Measurements from ENCODE around the gene MARK3.

The MARK3 gene

GRCh38 chr14:103527408-103528145, 142.4 kb downstream of the MARK3 start:
- Histone ChIP-seq H3K9ac (ENCODE audit: low read length) (no peak overlapping the region), H2BK5ac (ENCODE audit: low read depth, low read length, poor library complexity) (no peak overlapping the region), H3K27ac (ENCODE audit: low read depth, low read length) (no peak overlapping the region), H3K23ac (ENCODE audit: low read length) (no peak overlapping the region), H3K79me1 (ENCODE audit: low read length) (peaks cover 4% of the 10 kb centered on the region), H3K36me3 (ENCODE audit: control insufficient read depth in 1 of 2, insufficient read depth in 2 of 2, low read length in 2 of 2) (peaks cover under 1 to 2% of the 10 kb centered on the region in 2 experiments), H3K18ac (ENCODE audit: low read length) (no peak overlapping the region), H4K91ac (ENCODE audit: low read depth, low read length) (no peak overlapping the region), H3K4ac (ENCODE audit: low read depth, low read length) (no peak overlapping the region), H3K79me2 (ENCODE audit: control insufficient read depth, insufficient read depth, low read length, poor library complexity) (peaks cover 5% of the 10 kb centered on the region), H3K4me1 (ENCODE audit: control insufficient read depth in 1 of 2, insufficient read depth in 2 of 2, low read length in 2 of 2) (peaks cover 17 to 19% of the 10 kb centered on the region in 2 experiments), H3K27me3 (ENCODE audit: insufficient read depth, low read length) (peaks cover 16% of the 10 kb centered on the region), H3K14ac (ENCODE audit: low read length) (no peak overlapping the region), H3K4me3 (ENCODE audit: low read depth, low read length) (no peak overlapping the region), H3K4me2 (ENCODE audit: low read length) (no peak overlapping the region), H4K12ac (ENCODE audit: low read depth, low read length) (peak overlapping the region; percentile 81), H3K9me3 (ENCODE audit: insufficient read depth, low read depth, low read length) (peaks cover 4% of the 10 kb centered on the region), H2BK12ac (ENCODE audit: low read length) (no peak overlapping the region), H2AFZ (ENCODE audit: insufficient read depth, low read length, poor library complexity) (no peak overlapping the region), H2BK120ac (ENCODE audit: insufficient read depth, low read length, poor library complexity) (no peak overlapping the region), H4K8ac (ENCODE audit: low read depth, low read length) (peak overlapping the region; percentile 90), H2AK5ac (ENCODE audit: low read length) (no peak overlapping the region)
- DNase-seq: no peak
- WGBS (ENCODE audit: extremely low coverage, insufficient coverage, insufficient read length): no CpG with 5 or more reads among the region's 14 CpGs

DNA sequence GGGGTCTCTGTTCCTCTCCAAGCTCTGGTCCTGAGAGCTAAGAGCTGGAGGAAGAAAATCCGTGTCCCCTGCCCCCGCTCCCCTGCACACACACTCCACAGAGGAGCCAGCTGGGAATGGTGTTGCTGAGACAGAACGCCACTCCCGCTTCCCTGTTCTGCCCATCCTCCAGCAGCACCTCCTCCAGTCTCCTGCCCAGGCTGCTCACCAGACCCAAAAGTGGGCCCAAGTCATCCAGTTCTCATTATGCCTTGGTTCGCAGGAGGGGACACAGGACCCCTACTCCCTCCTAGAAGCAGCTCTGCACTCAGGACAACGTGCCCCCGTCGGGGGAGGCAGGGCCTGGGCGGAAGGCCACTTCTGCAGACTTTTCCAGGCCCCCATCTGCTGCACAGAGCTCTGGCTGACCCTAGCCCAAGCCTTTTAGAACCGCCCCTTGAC, 143.0 kb downstream of the MARK3 start:
- H4K8ac ChIP-seq (ENCODE audit: low read depth, low read length): peak overlapping the region; percentile 90
- H3K4me3 ChIP-seq (ENCODE audit: low read depth, low read length): peak overlapping the region; percentile 69
- no peak overlapping the region for H2BK5ac ChIP-seq (ENCODE audit: low read depth, low read length, poor library complexity)
- no peak for DNase-seq
- peaks cover 13 to 15% of the 10 kb centered on the region in 2 experiments for H3K4me1 ChIP-seq (ENCODE audit: control insufficient read depth in 1 of 2, insufficient read depth in 2 of 2, low read length in 2 of 2)
- peaks cover 10% of the 10 kb centered on the region for H3K27me3 ChIP-seq (ENCODE audit: insufficient read depth, low read length)
- H3K36me3 ChIP-seq (ENCODE audit: control insufficient read depth in 1 of 2, insufficient read depth in 2 of 2, low read length in 2 of 2): peaks cover 2 to 4% of the 10 kb centered on the region in 2 experiments
- H3K18ac ChIP-seq (ENCODE audit: low read length): no peak overlapping the region
- peak overlapping the region; percentile 89 for H4K91ac ChIP-seq (ENCODE audit: low read depth, low read length)
- peak overlapping the region; percentile 86 for H3K4me2 ChIP-seq (ENCODE audit: low read length)
- no CpG with 5 or more reads among the region's 10 CpGs for WGBS (ENCODE audit: extremely low coverage, insufficient coverage, insufficient read length)
- H3K79me1 ChIP-seq (ENCODE audit: low read length): peaks cover 4% of the 10 kb centered on the region
- H4K12ac ChIP-seq (ENCODE audit: low read depth, low read length): peak overlapping the region; percentile 81
- H3K14ac ChIP-seq (ENCODE audit: low read length): peak overlapping the region; percentile 24
- peaks cover 5% of the 10 kb centered on the region for H3K79me2 ChIP-seq (ENCODE audit: control insufficient read depth, insufficient read depth, low read length, poor library complexity)
- peak overlapping the region; percentile 30 for H2AFZ ChIP-seq (ENCODE audit: insufficient read depth, low read length, poor library complexity)
- no peak overlapping the region for H3K9ac ChIP-seq (ENCODE audit: low read length)
- H3K23ac ChIP-seq (ENCODE audit: low read length): no peak overlapping the region
- no peak overlapping the region for H3K4ac ChIP-seq (ENCODE audit: low read depth, low read length)
- no peak overlapping the region for H2BK12ac ChIP-seq (ENCODE audit: low read length)
- peak overlapping the region; percentile 90 for H2AK5ac ChIP-seq (ENCODE audit: low read length)
- H2BK120ac ChIP-seq (ENCODE audit: insufficient read depth, low read length, poor library complexity): no peak overlapping the region
- no peak overlapping the region for H3K27ac ChIP-seq (ENCODE audit: low read depth, low read length)
- H3K9me3 ChIP-seq (ENCODE audit: insufficient read depth, low read depth, low read length): peaks cover 4% of the 10 kb centered on the region

DNA sequence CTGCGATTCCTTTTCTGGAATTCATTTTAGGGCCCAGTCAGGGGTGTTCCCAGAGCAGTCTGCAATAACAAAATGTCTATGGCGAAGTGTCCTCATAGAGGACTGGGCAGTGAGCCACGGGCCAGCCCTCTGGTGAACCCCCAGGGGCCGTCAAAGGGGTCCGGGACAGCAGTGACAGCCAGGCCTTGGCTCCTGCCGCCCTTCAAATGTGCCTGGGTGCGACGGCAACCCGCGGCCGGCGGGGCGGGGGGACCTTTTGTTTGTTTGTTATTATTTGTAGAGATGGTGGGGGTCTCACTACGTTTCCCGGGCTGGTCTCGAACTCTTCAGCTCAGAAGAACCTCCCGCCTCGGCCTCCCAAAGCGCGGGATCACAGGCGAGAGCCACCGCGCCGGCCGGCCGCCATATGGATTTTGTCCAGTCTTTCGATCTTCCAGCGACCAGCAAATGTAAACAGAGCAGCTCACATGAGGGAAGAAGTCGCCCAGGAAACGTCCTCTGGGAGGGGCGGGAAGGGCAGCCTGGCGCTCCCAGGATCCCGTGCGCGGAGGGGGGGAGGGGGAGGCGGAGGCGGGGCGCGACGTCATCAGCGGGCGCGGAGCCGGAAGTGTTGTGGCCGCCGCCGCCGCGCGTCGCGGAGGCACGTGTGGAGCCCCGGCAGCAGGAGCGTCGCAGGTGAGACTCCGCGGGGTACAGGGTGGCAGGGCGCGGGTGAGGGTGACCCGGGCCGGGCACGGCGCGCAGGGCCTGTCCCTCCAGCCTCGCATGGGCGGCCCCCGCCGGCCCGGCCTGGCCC, 143.6 kb downstream of the MARK3 start, which contains the start of gene TRMT61A:
TSS of gene TRMT61A (plus strand) at position 610 of the 796 bp plus-strand sequence. CDS start 783 bp downstream, outside the sequence.
- H3K79me1 ChIP-seq (ENCODE audit: low read length): peaks cover 4% of the 10 kb centered on the region

More for the DNA sequence above, 143.6 kb downstream of the MARK3 start, which contains the start of gene TRMT61A:
- no CpG with 5 or more reads among the region's 70 CpGs for WGBS (ENCODE audit: extremely low coverage, insufficient coverage, insufficient read length)
- peak within 1 kb of the TSS; percentile 88 for H3K18ac ChIP-seq (ENCODE audit: low read length)
- H4K12ac ChIP-seq (ENCODE audit: low read depth, low read length): peak within 1 kb of the TSS; percentile 81
- DNase-seq: peak; percentile 51 to 82
- H4K8ac ChIP-seq (ENCODE audit: low read depth, low read length): peak within 1 kb of the TSS; percentile 97
- H2BK120ac ChIP-seq (ENCODE audit: insufficient read depth, low read length, poor library complexity): peak within 1 kb of the TSS; percentile 69
- H2AK5ac ChIP-seq (ENCODE audit: low read length): peak within 1 kb of the TSS; percentile 90
- H3K79me2 ChIP-seq (ENCODE audit: control insufficient read depth, insufficient read depth, low read length, poor library complexity): peaks cover 5% of the 10 kb centered on the region
- peak within 1 kb of the TSS; percentile 51 for H3K4ac ChIP-seq (ENCODE audit: low read depth, low read length)
- no peak within 1 kb of the TSS for H2BK12ac ChIP-seq (ENCODE audit: low read length)
- H3K23ac ChIP-seq (ENCODE audit: low read length): no peak within 1 kb of the TSS
- peak within 1 kb of the TSS; percentile 89 for H4K91ac ChIP-seq (ENCODE audit: low read depth, low read length)
- peak within 1 kb of the TSS; percentile 31 for H3K27ac ChIP-seq (ENCODE audit: low read depth, low read length)
- H2BK5ac ChIP-seq (ENCODE audit: low read depth, low read length, poor library complexity): no peak within 1 kb of the TSS
- H3K36me3 ChIP-seq (ENCODE audit: control insufficient read depth in 1 of 2, insufficient read depth in 2 of 2, low read length in 2 of 2): peaks cover 2 to 7% of the 10 kb centered on the region in 2 experiments
- H3K9me3 ChIP-seq (ENCODE audit: insufficient read depth, low read depth, low read length): peaks cover 3% of the 10 kb centered on the region
- peak within 1 kb of the TSS; percentile 65 for H3K9ac ChIP-seq (ENCODE audit: low read length)
- peak within 1 kb of the TSS; percentile 86 for H3K4me2 ChIP-seq (ENCODE audit: low read length)
- peaks cover 4% of the 10 kb centered on the region for H3K27me3 ChIP-seq (ENCODE audit: insufficient read depth, low read length)
- peak within 1 kb of the TSS; percentile 89 for H2AFZ ChIP-seq (ENCODE audit: insufficient read depth, low read length, poor library complexity)
- peak within 1 kb of the TSS; percentile 90 for H3K4me3 ChIP-seq (ENCODE audit: low read depth, low read length)
- H3K4me1 ChIP-seq (ENCODE audit: control insufficient read depth in 1 of 2, insufficient read depth in 2 of 2, low read length in 2 of 2): peaks cover 12 to 14% of the 10 kb centered on the region in 2 experiments
- peak within 1 kb of the TSS; percentile 68 for H3K14ac ChIP-seq (ENCODE audit: low read length)
